ENCODE data around the gene PGAP1.

- TF ChIP-seq POLR2A (IDR thresholded peaks at IDR 0.05) (no peak), CTCF (IDR thresholded peaks at IDR 0.05) (no peak)
Observed at GRCh38 chr2:196959734-196960338, 33.3 kb upstream of the PGAP1 start.

All from uterus (tissue), 2 donors.